Neural cell (in vitro differentiated cells): Measurements from ENCODE around the gene FBXO22. TPM values are rescaled to one million over a fixed set of nuclear protein-coding genes. Genes with fewer than 3 reads are reported as not detected.
"Not testable (repeated sequence)": the region's sequence is repeated elsewhere in the genome, so short reads cannot be mapped to it uniquely, and the experiment has no call there.

ENCODE experiments used
- H2AFZ ChIP-seq: fragments of 200-600, 300-800 bp; sonication (generic), shearing (Covaris generic); 2 replicates; pipeline ENCODE4 v1.6.0; 2014; ENCODE audit warnings: low read depth, mild to moderate bottlenecking, antibody characterized with exemption, low read length, moderate library complexity
- H3F3A ChIP-seq: fragments of 200-600 bp; shearing (Covaris generic); 2 replicates; pipeline ENCODE4 v1.6.1; 2016; ENCODE audit warnings: mild to moderate bottlenecking, moderate library complexity, mixed read lengths, antibody characterized with exemption, low read length; ENCODE audit not compliant: insufficient read depth, poor library complexity, severe bottlenecking
- H3K27ac ChIP-seq: fragments of 200-600, 300-800 bp; sonication (generic), shearing (Covaris generic); 2 replicates; pipeline ENCODE4 v1.5.1; 2014; ENCODE audit warnings: mild to moderate bottlenecking, low read length, moderate library complexity
- H3K27me3 ChIP-seq: fragments of 300-800, 200-600 bp; sonication (generic), shearing (Covaris generic); 2 replicates; pipeline ENCODE4 v1.6.0; 2014; ENCODE audit warnings: mild to moderate bottlenecking, low read depth, low read length, moderate library complexity; ENCODE audit not compliant: insufficient read depth
- H3K36me3 ChIP-seq: fragments of 300-800, 200-600 bp; sonication (generic), shearing (Covaris generic); 2 replicates; pipeline ENCODE4 v1.5.1; 2014; ENCODE audit warnings: mild to moderate bottlenecking, antibody characterized with exemption, low read length, moderate library complexity; ENCODE audit not compliant: insufficient read depth
- H3K4me2 ChIP-seq: fragments of 300-800, 200-600 bp; sonication (generic), shearing (Covaris generic); 2 replicates; pipeline ENCODE4 v1.6.0; 2014; ENCODE audit warnings: mild to moderate bottlenecking, low read length
- H3K4me3 ChIP-seq: fragments of 300-800, 200-600 bp; sonication (generic), shearing (Covaris generic); 2 replicates; pipeline ENCODE4 v1.5.1; 2014; ENCODE audit warnings: mild to moderate bottlenecking, low read length, moderate library complexity
- H3K79me2 ChIP-seq: fragments of 200-600 bp; shearing (Covaris generic); replicated peaks from 2 replicates; pipeline ENCODE4 v1.6.0; 2014; ENCODE audit warnings: mild to moderate bottlenecking, low read length, moderate library complexity; ENCODE audit not compliant: insufficient read depth
- H3K9ac ChIP-seq: fragments of 300-800, 200-600 bp; sonication (generic), shearing (Covaris generic); 2 replicates; pipeline ENCODE4 v1.6.1; 2016; ENCODE audit warnings: mild to moderate bottlenecking, low read length, mixed read lengths
- H3K9me2 ChIP-seq: fragments of 200-600 bp; shearing (Covaris generic); 2 replicates; pipeline ENCODE4 v1.6.1; 2016; ENCODE audit warnings: mild to moderate bottlenecking, low read length, mixed read lengths; ENCODE audit not compliant: insufficient read depth
- H3K9me3 ChIP-seq: fragments of 200-600, 300-800 bp; sonication (generic), shearing (Covaris generic); 2 replicates; pipeline ENCODE4 v1.6.1; 2016; ENCODE audit warnings: mild to moderate bottlenecking, mixed run types, low read length, moderate library complexity, mixed read lengths
- H4K20me1 ChIP-seq: fragments of 200-600 bp; shearing (Covaris generic); 2 replicates; pipeline ENCODE4 v1.6.1; 2016; ENCODE audit warnings: mild to moderate bottlenecking, mixed run types; ENCODE audit not compliant: insufficient read depth
- EP300 ChIP-seq: fragments of 450-650 bp; conservative IDR thresholded peaks from 2 replicates; pipeline ENCODE4 v1.6.1; 2014; ENCODE audit warnings: antibody characterized with exemption, mild to moderate bottlenecking, moderate library complexity; ENCODE audit not compliant: poor library complexity, severe bottlenecking
- EZH2 ChIP-seq: fragments of 200-600, 300-800 bp; shearing (Covaris generic), sonication (generic); IDR thresholded peaks from 2 replicates; pipeline ENCODE4 v1.6.1; 2014; ENCODE audit warnings: antibody characterized with exemption, low read length, borderline replicate concordance, mild to moderate bottlenecking; ENCODE audit not compliant: insufficient read depth, poor library complexity, severe bottlenecking
- MXI1 ChIP-seq: fragments of 450-650 bp; conservative IDR thresholded peaks from 2 replicates; pipeline ENCODE4 v1.6.1; 2014; ENCODE audit warnings: antibody characterized with exemption, mild to moderate bottlenecking; ENCODE audit not compliant: poor library complexity, severe bottlenecking
- POLR2AphosphoS5 ChIP-seq: IDR thresholded peaks from 2 replicates; pipeline ENCODE4 v1.6.1; 2012
- RAD21 ChIP-seq: fragments of 450-650 bp; conservative IDR thresholded peaks from 2 replicates; pipeline ENCODE4 v1.6.1; 2014; ENCODE audit warnings: antibody characterized with exemption, mild to moderate bottlenecking, moderate library complexity
- SMC3 ChIP-seq: fragments of 450-650 bp; conservative IDR thresholded peaks from 2 replicates; pipeline ENCODE4 v1.6.1; 2014; ENCODE audit warnings: antibody characterized with exemption, mild to moderate bottlenecking, moderate library complexity; ENCODE audit not compliant: poor library complexity
- TAF1 ChIP-seq: IDR thresholded peaks from 2 replicates; pipeline ENCODE4 v1.6.1; 2012; ENCODE audit warnings: low read depth
- polyA plus RNA-seq: library from polyadenylated mRNA; depleted of rRNA; stranded (reverse); fragments of >200 nt; gene quantifications from 2 replicates; pipeline ENCODE4 v1.2.3, GENCODE V29; 2014
- TF ChIP-seq, protein P1 (sequence below): IDR thresholded peaks from 2 replicates; pipeline ENCODE4 v1.6.1; 2012; ENCODE audit warnings: borderline replicate concordance
- TF ChIP-seq, protein P2 (sequence below): fragments of 450-650 bp; IDR thresholded peaks from 2 replicates; pipeline ENCODE4 v1.5.1; 2014; ENCODE audit warnings: antibody characterized with exemption, mild to moderate bottlenecking, moderate library complexity; ENCODE audit not compliant: poor library complexity, severe bottlenecking

FBXO22 gene
- polyA plus RNA-seq, 1 donor from 2014 or later: 52.3 TPM

DNA sequence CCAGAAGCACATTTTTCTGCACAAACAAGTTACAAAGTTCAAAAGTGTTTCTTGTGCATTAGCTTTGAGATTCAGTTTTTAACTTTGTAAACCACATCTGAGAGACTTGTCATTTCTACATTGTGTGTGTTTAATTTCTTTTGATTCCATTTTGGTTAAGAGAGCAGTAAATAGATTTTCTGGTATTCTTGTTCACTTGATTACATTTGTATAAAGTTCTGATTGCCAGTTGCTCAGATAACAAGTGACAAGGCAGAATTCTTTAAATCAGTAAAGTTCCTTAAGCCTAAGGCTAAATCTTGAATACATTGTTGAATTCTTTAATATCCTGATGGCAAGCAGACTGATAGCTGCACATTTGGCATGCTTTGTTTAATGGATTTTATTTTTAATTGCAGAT is 3.1 kb upstream of the FBXO22 start (continued):
- no peak for TF ChIP-seq MXI1
- no peak for TF ChIP-seq RAD21

DNA sequence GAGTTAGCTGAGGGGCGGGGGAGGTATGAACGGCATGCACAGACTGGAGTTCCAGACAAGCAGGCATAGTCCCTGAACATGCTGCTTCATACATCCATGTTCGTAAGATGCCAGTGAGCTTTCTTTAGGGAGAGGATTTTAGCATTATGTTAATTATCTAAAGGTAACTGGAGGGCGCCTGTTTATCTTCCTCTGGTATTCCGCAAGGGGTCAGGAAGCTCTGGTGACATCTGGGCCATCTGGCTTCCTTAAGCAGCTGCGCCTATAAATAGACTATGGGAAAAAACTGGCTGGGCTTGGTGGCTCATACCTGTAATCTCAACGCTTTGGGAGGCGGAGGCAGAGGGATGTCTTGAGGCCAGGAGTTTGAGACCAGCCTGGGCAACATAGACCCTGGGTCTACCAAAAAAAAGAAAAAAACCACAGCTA is 1.5 kb upstream of the FBXO22 start:
- H3K27me3 ChIP-seq: no peaks in the 10 kb centered on the region
- H3K9ac ChIP-seq: no peak overlapping the region
- no peak overlapping the region for H3K4me2 ChIP-seq
- no peaks in the 10 kb centered on the region for H3K36me3 ChIP-seq
- no peaks in the 10 kb centered on the region for H4K20me1 ChIP-seq
- TF ChIP-seq EP300 (no peak), MXI1 (no peak), RAD21 (no peak), POLR2AphosphoS5 (no peak), EZH2 (no peak), TAF1 (no peak), SMC3 (no peak)
- TF ChIP-seq, protein P1, sequence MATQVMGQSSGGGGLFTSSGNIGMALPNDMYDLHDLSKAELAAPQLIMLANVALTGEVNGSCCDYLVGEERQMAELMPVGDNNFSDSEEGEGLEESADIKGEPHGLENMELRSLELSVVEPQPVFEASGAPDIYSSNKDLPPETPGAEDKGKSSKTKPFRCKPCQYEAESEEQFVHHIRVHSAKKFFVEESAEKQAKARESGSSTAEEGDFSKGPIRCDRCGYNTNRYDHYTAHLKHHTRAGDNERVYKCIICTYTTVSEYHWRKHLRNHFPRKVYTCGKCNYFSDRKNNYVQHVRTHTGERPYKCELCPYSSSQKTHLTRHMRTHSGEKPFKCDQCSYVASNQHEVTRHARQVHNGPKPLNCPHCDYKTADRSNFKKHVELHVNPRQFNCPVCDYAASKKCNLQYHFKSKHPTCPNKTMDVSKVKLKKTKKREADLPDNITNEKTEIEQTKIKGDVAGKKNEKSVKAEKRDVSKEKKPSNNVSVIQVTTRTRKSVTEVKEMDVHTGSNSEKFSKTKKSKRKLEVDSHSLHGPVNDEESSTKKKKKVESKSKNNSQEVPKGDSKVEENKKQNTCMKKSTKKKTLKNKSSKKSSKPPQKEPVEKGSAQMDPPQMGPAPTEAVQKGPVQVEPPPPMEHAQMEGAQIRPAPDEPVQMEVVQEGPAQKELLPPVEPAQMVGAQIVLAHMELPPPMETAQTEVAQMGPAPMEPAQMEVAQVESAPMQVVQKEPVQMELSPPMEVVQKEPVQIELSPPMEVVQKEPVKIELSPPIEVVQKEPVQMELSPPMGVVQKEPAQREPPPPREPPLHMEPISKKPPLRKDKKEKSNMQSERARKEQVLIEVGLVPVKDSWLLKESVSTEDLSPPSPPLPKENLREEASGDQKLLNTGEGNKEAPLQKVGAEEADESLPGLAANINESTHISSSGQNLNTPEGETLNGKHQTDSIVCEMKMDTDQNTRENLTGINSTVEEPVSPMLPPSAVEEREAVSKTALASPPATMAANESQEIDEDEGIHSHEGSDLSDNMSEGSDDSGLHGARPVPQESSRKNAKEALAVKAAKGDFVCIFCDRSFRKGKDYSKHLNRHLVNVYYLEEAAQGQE: no peak
- TF ChIP-seq, protein P2, sequence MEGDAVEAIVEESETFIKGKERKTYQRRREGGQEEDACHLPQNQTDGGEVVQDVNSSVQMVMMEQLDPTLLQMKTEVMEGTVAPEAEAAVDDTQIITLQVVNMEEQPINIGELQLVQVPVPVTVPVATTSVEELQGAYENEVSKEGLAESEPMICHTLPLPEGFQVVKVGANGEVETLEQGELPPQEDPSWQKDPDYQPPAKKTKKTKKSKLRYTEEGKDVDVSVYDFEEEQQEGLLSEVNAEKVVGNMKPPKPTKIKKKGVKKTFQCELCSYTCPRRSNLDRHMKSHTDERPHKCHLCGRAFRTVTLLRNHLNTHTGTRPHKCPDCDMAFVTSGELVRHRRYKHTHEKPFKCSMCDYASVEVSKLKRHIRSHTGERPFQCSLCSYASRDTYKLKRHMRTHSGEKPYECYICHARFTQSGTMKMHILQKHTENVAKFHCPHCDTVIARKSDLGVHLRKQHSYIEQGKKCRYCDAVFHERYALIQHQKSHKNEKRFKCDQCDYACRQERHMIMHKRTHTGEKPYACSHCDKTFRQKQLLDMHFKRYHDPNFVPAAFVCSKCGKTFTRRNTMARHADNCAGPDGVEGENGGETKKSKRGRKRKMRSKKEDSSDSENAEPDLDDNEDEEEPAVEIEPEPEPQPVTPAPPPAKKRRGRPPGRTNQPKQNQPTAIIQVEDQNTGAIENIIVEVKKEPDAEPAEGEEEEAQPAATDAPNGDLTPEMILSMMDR: no peak
- H3F3A ChIP-seq: peaks cover 5% of the 10 kb centered on the region
- H2AFZ ChIP-seq: no peak overlapping the region
- H3K9me3 ChIP-seq: no peaks in the 10 kb centered on the region
- H3K9me2 ChIP-seq: no peaks in the 10 kb centered on the region
- no peak overlapping the region for H3K27ac ChIP-seq
- peaks cover 16% of the 10 kb centered on the region for H3K79me2 ChIP-seq
- H3K4me3 ChIP-seq: no peak overlapping the region

DNA sequence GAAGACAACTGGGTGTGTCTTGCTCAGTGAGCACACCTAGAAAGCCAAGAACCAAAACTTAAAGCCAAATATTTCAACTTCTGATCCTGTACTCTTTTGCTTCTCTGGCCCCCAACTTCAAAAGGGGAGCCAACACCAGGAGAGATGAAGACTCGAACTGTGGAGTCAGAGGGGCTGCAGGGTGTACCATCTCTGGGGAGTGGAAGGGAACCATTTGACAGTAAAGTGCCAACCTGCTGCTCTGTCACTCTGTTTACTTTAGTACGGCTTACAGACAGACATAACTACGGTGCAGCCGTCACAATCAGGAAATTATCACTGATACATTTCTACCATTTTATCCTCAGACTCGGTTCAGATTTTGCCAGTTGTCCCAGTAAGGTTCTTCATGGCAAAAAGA is 1.6 kb downstream of the FBXO22 start:
- H3K4me2 ChIP-seq: no peak overlapping the region
- H3K27me3 ChIP-seq: no peaks in the 10 kb centered on the region
- TF ChIP-seq MXI1 (no peak), EZH2 (no peak), EP300 (no peak), RAD21 (no peak), SMC3 (no peak), TAF1 (no peak), POLR2AphosphoS5 (no peak)
- TF ChIP-seq, protein P1: no peak
- TF ChIP-seq, protein P2: no peak
- no peaks in the 10 kb centered on the region for H3K36me3 ChIP-seq
- no peak overlapping the region for H2AFZ ChIP-seq
- peaks cover 23% of the 10 kb centered on the region for H3K79me2 ChIP-seq
- H3K9ac ChIP-seq: no peak overlapping the region
- no peaks in the 10 kb centered on the region for H3K9me3 ChIP-seq
- H4K20me1 ChIP-seq: no peaks in the 10 kb centered on the region
- H3K9me2 ChIP-seq: no peaks in the 10 kb centered on the region
- peak overlapping the region; percentile 98 for H3K4me3 ChIP-seq
- no peak overlapping the region for H3K27ac ChIP-seq
- peaks cover 5% of the 10 kb centered on the region for H3F3A ChIP-seq

DNA sequence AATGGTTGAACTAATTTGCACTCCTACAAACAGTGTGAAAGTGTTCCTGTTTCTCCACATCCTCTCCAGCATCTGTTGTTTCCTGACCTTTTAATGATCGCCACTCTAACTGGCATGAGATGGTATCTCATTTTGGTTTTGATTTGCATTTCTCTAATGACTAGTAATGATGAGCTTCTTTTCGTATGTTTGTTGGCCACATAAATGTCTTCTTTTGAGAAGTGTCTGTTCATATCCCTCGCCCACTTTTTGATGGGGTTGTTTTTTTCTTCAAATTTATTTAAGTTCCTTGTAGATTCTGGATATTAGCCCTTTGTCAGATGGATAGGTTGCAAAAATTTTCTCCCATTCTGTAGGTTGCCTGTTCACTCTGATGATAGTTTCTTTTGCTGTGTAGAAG is 6.7 kb downstream of the FBXO22 start:
- not testable (repeated sequence) for H3K9me3 ChIP-seq, H4K20me1 ChIP-seq
- peaks cover 22% of the 10 kb centered on the region for H3K79me2 ChIP-seq

More for the DNA sequence above, 6.7 kb downstream of the FBXO22 start:
- H3K27ac ChIP-seq, H3K4me3 ChIP-seq, H2AFZ ChIP-seq, H3K9ac ChIP-seq, H3K36me3 ChIP-seq, H3K4me2 ChIP-seq, H3K9me2 ChIP-seq, H3F3A ChIP-seq, H3K27me3 ChIP-seq: not testable (repeated sequence)
